Thyroid gland (tissue), 4 donors: ENCODE measurements around the gene PTPA. TPM values are rescaled to one million over a fixed set of nuclear protein-coding genes. Genes with fewer than 3 reads are reported as not detected.

ENCODE experiments used
- DNase-seq, 2 donors: peaks; one replicate each; pipeline ENCODE4 v3.0.0-alpha.2; 2019
- H3K27ac ChIP-seq, 3 donors: fragments of 200-600 bp; sonication (generic); 1 replicate in 2 of 3; 2 replicates in 1 of 3; pipeline ENCODE4 v1.5.1; 2016 to 2019; ENCODE audit warnings: mild to moderate bottlenecking in 1 of 3, moderate library complexity in 1 of 3
- H3K27me3 ChIP-seq: fragments of 200-600 bp; sonication (generic); one replicate; pipeline ENCODE4 v1.5.1; 2019
- H3K36me3 ChIP-seq, 2 donors: fragments of 200-600 bp; sonication (generic); one replicate each; pipeline ENCODE4 v1.5.1; 2016 to 2019
- H3K4me1 ChIP-seq, 2 donors: fragments of 200-600 bp; sonication (generic); one replicate each; pipeline ENCODE4 v1.5.1; 2017 to 2019
- H3K4me3 ChIP-seq, 3 donors: fragments of 200-600 bp; sonication (generic); replicated peaks in 1 of 3; 1 replicate in 2 of 3; 2 replicates in 1 of 3; pipeline ENCODE4 v1.5.1; 2016; ENCODE audit warnings: mild to moderate bottlenecking in 1 of 3
- H3K9me3 ChIP-seq: fragments of 200-600 bp; sonication (generic); one replicate; pipeline ENCODE4 v1.5.1; 2017
- POLR2A ChIP-seq, 2 donors: fragments of 450-650 bp; IDR thresholded peaks; one replicate each; pipeline ENCODE4 v1.6.1; 2017; ENCODE audit warnings: antibody characterized with exemption in 2 of 2, mild to moderate bottlenecking in 2 of 2, moderate library complexity in 1 of 2
- WGBS, 2 donors: methylation state at CpG; one replicate each; pipeline ENCODE4 v1.1.5; 2017; 5-methylcytosine and 5-hydroxymethylcytosine counted together
- intact Hi-C: fragments of 100-400 bp; cut with DNase I; formaldehyde crosslinking; loops from one replicate; pipeline ENCODE4 v1.15.1; 2023
- total RNA-seq, 4 donors: library from RNA; depleted of rRNA; stranded (reverse); fragments of >200 nt; gene quantifications; one replicate each; pipeline ENCODE4 v1.2.3, GENCODE V29; 2016
- TF ChIP-seq, protein P1 (sequence below), 6 experiments: fragments of 200-600 bp in 3 of 6; fragments of 450-650 bp in 3 of 6; sonication (generic) in 3 of 6; IDR thresholded peaks; one replicate each; pipeline ENCODE4 v1.5.1; 2016 to 2019; ENCODE audit warnings: antibody characterized with exemption in 6 of 6, mild to moderate bottlenecking in 2 of 6, inconsistent platforms in 1 of 6, moderate library complexity in 1 of 6

The PTPA gene
- total RNA-seq, 4 donors from 2014 or later = 45.0 to 117 (median 89.5) TPM

- TF ChIP-seq, protein P1, sequence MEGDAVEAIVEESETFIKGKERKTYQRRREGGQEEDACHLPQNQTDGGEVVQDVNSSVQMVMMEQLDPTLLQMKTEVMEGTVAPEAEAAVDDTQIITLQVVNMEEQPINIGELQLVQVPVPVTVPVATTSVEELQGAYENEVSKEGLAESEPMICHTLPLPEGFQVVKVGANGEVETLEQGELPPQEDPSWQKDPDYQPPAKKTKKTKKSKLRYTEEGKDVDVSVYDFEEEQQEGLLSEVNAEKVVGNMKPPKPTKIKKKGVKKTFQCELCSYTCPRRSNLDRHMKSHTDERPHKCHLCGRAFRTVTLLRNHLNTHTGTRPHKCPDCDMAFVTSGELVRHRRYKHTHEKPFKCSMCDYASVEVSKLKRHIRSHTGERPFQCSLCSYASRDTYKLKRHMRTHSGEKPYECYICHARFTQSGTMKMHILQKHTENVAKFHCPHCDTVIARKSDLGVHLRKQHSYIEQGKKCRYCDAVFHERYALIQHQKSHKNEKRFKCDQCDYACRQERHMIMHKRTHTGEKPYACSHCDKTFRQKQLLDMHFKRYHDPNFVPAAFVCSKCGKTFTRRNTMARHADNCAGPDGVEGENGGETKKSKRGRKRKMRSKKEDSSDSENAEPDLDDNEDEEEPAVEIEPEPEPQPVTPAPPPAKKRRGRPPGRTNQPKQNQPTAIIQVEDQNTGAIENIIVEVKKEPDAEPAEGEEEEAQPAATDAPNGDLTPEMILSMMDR (IDR thresholded peaks at IDR 0.05) = no peak
- no peak for TF ChIP-seq POLR2A (IDR thresholded peaks at IDR 0.05)
- Histone ChIP-seq H3K27me3 (no peaks in the 10 kb centered on the region), H3K36me3 (peaks cover 8% of the 10 kb centered on the region in 2 donors), H3K9me3 (no peaks in the 10 kb centered on the region), H3K4me1 (no peaks in the 10 kb centered on the region), H3K27ac (no peak overlapping the region), H3K4me3 (no peak overlapping the region)
- 90 to 91% methylated on average over 9 to 16 of the region's 16 CpGs for WGBS, 2 donors
- no peak for DNase-seq
- intact Hi-C loops = no loop called here
These were observed 13.4 kb upstream of the PTPA start for GRCh38 chr9:129097671-129098306.

- Histone ChIP-seq H3K27ac (no peak overlapping the region), H3K4me1 (no peaks in the 10 kb centered on the region), H3K4me3 (no peak overlapping the region), H3K27me3 (no peaks in the 10 kb centered on the region), H3K9me3 (no peaks in the 10 kb centered on the region), H3K36me3 (peaks cover 8% of the 10 kb centered on the region in 2 donors)
- DNase-seq = no peak
- 90 to 98% methylated on average over 4 to 8 of the region's 11 CpGs for WGBS, 2 donors
- intact Hi-C loops = no loop called here
- TF ChIP-seq, protein P1 (IDR thresholded peaks at IDR 0.05) = no peak
- TF ChIP-seq POLR2A (IDR thresholded peaks at IDR 0.05) = no peak
These were observed 12.9 kb upstream of the PTPA start for GRCh38 chr9:129098328-129098727.

DNA sequence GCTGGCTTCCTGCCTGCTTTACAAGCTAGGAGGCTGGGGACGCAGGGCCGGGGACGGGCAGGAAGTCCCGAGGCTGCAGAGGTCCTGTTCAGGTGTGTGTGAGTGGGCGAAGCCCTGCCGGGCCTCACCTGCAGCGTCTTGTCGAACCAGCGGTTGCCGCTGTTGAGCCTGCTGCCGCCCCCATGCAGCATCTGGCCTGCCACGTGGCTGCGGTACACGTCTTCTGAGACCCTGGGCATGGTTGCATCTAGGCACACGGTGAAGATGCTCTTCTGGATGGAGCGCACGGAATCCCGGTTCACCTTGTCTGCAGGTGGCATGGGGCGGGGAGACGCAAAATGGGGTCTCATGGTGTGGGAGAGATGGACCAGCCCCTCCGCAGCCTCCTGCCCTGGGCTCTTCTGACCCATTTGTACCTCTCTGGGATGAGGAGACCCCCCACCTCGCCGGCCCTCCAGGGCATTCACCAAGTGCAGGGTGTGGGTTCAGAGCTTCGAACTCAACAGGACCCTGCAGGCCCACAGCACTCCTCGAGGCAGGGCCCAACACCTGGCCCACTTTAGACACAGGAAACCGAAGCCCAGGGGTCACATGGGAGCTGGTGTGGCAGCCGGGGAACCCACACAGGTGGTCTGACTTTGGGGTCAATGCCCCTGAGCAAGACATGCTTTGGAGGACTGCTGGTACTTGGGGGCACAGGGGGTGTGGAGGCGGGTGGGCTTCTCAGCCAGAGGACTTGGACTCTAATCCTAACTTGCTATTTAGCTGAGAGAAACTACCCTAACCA, 10.6 kb upstream of the PTPA start:
- Histone ChIP-seq H3K27ac (no peak overlapping the region), H3K9me3 (no peaks in the 10 kb centered on the region), H3K36me3 (peaks cover 3 to 5% of the 10 kb centered on the region in 2 donors), H3K4me1 (no peaks in the 10 kb centered on the region), H3K27me3 (no peaks in the 10 kb centered on the region), H3K4me3 (no peak overlapping the region)
- no peak for DNase-seq
- intact Hi-C loops = no loop called here
- WGBS, 2 donors = 77 to 83% methylated on average over 8 to 24 of the region's 28 CpGs
- TF ChIP-seq, protein P1 (IDR thresholded peaks at IDR 0.05) = no peak
- no peak for TF ChIP-seq POLR2A (IDR thresholded peaks at IDR 0.05)

DNA sequence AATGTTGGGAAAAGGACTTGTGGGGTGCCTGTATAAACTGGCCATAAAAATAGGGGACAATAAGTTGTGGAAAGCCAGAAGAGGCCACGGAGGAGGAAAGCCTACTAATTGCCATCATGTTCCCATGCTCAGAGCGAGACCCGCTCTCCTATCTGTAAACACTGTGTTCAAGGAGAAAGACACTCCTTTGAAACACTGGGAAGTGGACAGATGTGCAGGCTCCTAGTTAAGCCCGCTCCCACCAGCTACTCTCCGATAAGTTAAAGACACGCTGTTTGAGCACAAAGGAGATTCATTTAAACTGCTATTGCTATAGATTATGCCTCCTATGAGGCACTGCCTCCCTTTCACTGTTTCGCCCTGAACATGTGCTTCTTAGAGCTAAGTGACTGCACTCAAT, 9.9 kb upstream of the PTPA start:
- no peak overlapping the region for H3K27ac ChIP-seq
- intact Hi-C loops = no loop called here
- no peaks in the 10 kb centered on the region for H3K4me1 ChIP-seq
- WGBS, 2 donors = 93 to 94% methylated on average over 7 of the region's 7 CpGs
- H3K27me3 ChIP-seq = no peaks in the 10 kb centered on the region
- no peak for DNase-seq
- H3K4me3 ChIP-seq = no peak overlapping the region
- H3K36me3 ChIP-seq = peaks cover 0 to 5% of the 10 kb centered on the region in 2 donors
- TF ChIP-seq POLR2A (IDR thresholded peaks at IDR 0.05) = no peak
- TF ChIP-seq, protein P1 (IDR thresholded peaks at IDR 0.05) = no peak
- no peaks in the 10 kb centered on the region for H3K9me3 ChIP-seq

DNA sequence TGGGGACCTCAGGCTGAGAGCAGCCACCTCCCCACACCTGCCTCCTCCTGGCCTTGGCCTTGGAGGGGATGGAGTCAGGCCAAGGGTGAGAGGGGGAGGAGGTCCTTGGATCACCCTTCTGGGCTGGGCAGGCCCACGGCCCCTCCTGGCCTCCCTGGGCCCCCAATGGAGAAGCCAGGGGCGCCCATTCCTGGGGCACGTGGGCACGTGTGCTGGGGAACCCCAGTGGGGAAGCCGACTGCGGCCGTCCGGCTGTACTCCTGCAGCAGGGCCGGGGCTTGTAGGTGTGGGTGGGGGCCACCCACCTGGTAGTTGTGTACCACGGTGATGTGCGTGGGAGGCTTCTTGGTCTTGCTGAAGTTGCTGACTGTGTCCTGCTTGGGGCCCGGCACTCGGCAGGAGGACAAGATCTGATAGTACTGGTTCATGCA, 9.1 kb upstream of the PTPA start:
- H3K4me3 ChIP-seq = no peak overlapping the region
- WGBS, 2 donors = 90% methylated on average over 13 of the region's 13 CpGs; no CpG with 5 or more reads in 1 of the 2 donors
- TF ChIP-seq, protein P1 (IDR thresholded peaks at IDR 0.05) = no peak
- TF ChIP-seq POLR2A (IDR thresholded peaks at IDR 0.05) = no peak
- DNase-seq = no peak
- peaks cover 0 to 5% of the 10 kb centered on the region in 2 donors for H3K36me3 ChIP-seq
- no peak overlapping the region for H3K27ac ChIP-seq
- intact Hi-C loops = no loop called here
- H3K27me3 ChIP-seq = no peaks in the 10 kb centered on the region
- no peaks in the 10 kb centered on the region for H3K4me1 ChIP-seq
- no peaks in the 10 kb centered on the region for H3K9me3 ChIP-seq
